ENCODE data around the gene ZNF335. TPM values are rescaled to one million over a fixed set of nuclear protein-coding genes. Genes with fewer than 3 reads are reported as not detected.

ZNF335 gene
- total and polyA plus RNA-seq, 2 of the 8 experiments (the other 6 are each of a cell fraction or from before 2014, with no cell fraction given) = 12.4 to 14.6 TPM

GRCh38 chr20:45945678-45946148 is 26.3 kb downstream of the ZNF335 start (continued):
- TF ChIP-seq, protein P1, sequence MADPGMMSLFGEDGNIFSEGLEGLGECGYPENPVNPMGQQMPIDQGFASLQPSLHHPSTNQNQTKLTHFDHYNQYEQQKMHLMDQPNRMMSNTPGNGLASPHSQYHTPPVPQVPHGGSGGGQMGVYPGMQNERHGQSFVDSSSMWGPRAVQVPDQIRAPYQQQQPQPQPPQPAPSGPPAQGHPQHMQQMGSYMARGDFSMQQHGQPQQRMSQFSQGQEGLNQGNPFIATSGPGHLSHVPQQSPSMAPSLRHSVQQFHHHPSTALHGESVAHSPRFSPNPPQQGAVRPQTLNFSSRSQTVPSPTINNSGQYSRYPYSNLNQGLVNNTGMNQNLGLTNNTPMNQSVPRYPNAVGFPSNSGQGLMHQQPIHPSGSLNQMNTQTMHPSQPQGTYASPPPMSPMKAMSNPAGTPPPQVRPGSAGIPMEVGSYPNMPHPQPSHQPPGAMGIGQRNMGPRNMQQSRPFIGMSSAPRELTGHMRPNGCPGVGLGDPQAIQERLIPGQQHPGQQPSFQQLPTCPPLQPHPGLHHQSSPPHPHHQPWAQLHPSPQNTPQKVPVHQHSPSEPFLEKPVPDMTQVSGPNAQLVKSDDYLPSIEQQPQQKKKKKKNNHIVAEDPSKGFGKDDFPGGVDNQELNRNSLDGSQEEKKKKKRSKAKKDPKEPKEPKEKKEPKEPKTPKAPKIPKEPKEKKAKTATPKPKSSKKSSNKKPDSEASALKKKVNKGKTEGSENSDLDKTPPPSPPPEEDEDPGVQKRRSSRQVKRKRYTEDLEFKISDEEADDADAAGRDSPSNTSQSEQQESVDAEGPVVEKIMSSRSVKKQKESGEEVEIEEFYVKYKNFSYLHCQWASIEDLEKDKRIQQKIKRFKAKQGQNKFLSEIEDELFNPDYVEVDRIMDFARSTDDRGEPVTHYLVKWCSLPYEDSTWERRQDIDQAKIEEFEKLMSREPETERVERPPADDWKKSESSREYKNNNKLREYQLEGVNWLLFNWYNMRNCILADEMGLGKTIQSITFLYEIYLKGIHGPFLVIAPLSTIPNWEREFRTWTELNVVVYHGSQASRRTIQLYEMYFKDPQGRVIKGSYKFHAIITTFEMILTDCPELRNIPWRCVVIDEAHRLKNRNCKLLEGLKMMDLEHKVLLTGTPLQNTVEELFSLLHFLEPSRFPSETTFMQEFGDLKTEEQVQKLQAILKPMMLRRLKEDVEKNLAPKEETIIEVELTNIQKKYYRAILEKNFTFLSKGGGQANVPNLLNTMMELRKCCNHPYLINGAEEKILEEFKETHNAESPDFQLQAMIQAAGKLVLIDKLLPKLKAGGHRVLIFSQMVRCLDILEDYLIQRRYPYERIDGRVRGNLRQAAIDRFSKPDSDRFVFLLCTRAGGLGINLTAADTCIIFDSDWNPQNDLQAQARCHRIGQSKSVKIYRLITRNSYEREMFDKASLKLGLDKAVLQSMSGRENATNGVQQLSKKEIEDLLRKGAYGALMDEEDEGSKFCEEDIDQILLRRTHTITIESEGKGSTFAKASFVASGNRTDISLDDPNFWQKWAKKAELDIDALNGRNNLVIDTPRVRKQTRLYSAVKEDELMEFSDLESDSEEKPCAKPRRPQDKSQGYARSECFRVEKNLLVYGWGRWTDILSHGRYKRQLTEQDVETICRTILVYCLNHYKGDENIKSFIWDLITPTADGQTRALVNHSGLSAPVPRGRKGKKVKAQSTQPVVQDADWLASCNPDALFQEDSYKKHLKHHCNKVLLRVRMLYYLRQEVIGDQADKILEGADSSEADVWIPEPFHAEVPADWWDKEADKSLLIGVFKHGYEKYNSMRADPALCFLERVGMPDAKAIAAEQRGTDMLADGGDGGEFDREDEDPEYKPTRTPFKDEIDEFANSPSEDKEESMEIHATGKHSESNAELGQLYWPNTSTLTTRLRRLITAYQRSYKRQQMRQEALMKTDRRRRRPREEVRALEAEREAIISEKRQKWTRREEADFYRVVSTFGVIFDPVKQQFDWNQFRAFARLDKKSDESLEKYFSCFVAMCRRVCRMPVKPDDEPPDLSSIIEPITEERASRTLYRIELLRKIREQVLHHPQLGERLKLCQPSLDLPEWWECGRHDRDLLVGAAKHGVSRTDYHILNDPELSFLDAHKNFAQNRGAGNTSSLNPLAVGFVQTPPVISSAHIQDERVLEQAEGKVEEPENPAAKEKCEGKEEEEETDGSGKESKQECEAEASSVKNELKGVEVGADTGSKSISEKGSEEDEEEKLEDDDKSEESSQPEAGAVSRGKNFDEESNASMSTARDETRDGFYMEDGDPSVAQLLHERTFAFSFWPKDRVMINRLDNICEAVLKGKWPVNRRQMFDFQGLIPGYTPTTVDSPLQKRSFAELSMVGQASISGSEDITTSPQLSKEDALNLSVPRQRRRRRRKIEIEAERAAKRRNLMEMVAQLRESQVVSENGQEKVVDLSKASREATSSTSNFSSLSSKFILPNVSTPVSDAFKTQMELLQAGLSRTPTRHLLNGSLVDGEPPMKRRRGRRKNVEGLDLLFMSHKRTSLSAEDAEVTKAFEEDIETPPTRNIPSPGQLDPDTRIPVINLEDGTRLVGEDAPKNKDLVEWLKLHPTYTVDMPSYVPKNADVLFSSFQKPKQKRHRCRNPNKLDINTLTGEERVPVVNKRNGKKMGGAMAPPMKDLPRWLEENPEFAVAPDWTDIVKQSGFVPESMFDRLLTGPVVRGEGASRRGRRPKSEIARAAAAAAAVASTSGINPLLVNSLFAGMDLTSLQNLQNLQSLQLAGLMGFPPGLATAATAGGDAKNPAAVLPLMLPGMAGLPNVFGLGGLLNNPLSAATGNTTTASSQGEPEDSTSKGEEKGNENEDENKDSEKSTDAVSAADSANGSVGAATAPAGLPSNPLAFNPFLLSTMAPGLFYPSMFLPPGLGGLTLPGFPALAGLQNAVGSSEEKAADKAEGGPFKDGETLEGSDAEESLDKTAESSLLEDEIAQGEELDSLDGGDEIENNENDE (IDR thresholded peaks at IDR 0.05; ENCODE audit: insufficient replicate concordance, low read length) = no peak
- TF ChIP-seq GTF2F1 (IDR thresholded peaks at IDR 0.05; ENCODE audit: borderline replicate concordance, low read depth, low read length) (no peak), CTBP2 (IDR thresholded peaks at IDR 0.05; ENCODE audit: borderline replicate concordance, insufficient read depth, insufficient read length, low read length) (no peak), RFX5 (IDR thresholded peaks at IDR 0.05; ENCODE audit: borderline replicate concordance, low read depth, low read length) (no peak), ASH2L (IDR thresholded peaks at IDR 0.05; ENCODE audit: low read length) (no peak), USF2 (IDR thresholded peaks at IDR 0.05; ENCODE audit: low read length) (no peak), BCL11A (IDR thresholded peaks at IDR 0.05; ENCODE audit: low read depth in 2 of 2, low read length in 2 of 2) (no peak), POU5F1 (IDR thresholded peaks at IDR 0.05; ENCODE audit: low read depth, low read length) (no peak), NRF1 (IDR thresholded peaks at IDR 0.05; ENCODE audit: low read depth, low read length) (no peak)
- TF ChIP-seq, protein P2, sequence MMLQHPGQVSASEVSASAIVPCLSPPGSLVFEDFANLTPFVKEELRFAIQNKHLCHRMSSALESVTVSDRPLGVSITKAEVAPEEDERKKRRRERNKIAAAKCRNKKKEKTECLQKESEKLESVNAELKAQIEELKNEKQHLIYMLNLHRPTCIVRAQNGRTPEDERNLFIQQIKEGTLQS (IDR thresholded peaks at IDR 0.05; ENCODE audit: insufficient read depth, low read depth, low read length) = no peak

Measured in H1 (cell line).